ENCODE data around the gene STK31. TPM values are rescaled to one million over a fixed set of nuclear protein-coding genes. Genes with fewer than 3 reads are reported as not detected.
"Not testable (repeated sequence)": the region's sequence is repeated elsewhere in the genome, so short reads cannot be mapped to it uniquely, and the experiment has no call there.

Gene STK31
- total RNA-seq, 2 experiments from 2014 or later, result 0.18 TPM; not detected in 1

DNA sequence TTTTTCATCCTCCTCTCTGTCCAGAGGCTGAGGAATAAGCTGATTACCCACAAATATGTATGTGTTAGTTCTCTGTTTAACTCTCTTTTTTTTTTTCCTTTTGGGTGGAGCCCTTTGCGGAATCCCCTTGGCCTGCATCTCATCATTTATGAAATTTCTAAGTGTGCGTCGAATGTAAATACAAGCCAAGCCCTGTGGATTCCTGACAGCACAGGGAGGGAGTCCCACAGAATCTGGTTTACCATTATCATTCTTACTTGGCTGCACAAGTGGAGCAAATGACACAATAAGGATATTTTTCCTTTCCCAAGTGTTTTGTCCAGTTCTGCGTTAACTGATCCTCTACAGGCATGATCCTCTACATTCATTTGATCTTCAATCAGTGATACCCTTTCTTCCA lies 11.4 kb downstream of the STK31 start:
- POLR2A ChIA-PET, result no interaction called here
- Mint-ChIP-seq H3K36me3 (ENCODE audit: low read depth) (no peaks in the 10 kb centered on the region), H3K27me3 (no peaks in the 10 kb centered on the region), H3K9me3 (no peaks in the 10 kb centered on the region), H3K27ac (no peak overlapping the region), H3K4me1 (no peaks in the 10 kb centered on the region), H3K4me3 (no peak overlapping the region)
- DNase-seq, result no peak
- CTCF ChIA-PET, result no interaction called here

DNA sequence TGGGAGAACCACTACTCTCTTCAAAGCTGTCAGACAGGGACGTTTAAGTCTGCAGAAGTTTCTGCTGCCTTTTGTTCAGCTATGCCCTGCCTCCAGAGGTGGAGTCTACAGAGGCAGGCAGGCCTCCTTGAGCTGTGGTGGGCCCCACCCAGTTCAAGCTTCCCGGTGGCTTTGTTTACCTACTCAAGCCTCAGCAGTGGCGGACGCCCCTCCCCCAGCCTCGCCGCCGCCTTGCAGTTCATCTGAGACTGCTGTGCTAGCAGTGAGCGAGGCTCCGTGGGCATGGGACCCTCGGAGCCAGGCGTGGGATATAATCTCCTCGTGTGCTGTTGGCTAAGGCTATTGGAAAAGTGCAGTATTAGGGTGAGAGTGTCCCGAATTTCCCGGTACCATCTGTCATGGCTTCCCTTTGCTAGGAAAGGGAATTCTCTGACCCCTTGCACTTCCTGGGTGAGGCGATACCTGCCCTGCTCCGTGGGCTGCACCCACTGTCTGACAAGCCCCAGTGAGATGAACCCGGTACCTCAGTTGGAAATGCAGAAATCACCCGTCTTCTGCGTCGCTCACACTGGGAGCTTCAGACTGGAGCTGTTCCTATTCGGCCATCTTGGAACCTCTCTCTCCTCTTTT lies 12.7 kb downstream of the STK31 start:
- CTCF ChIA-PET; H3K9me3 Mint-ChIP-seq; DNase-seq; H3K4me3 Mint-ChIP-seq; H3K27me3 Mint-ChIP-seq; H3K27ac Mint-ChIP-seq; H3K4me1 Mint-ChIP-seq; POLR2A ChIA-PET; H3K36me3 Mint-ChIP-seq (ENCODE audit: low read depth): not testable (repeated sequence)

DNA sequence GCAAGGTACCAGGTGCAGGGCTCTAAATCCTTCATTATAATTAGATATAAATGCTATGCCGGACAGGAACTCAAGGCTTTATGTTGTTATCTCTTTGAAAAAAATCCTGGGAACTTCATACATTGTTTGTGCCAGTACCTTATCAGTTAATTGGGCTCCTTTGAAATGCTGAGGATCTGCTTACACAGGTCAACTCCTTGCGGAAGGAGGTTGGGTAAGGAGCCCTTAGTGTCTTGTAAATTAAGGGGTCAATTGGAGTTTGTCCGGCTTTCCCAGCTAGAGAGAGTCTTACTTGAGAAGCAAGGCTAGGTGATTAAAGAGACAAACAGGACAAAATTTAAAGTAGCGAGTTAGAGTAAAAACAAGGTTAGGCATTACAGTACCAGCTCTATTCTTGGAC lies 14.1 kb downstream of the STK31 start:
- H3K9me3 Mint-ChIP-seq; H3K27me3 Mint-ChIP-seq; H3K27ac Mint-ChIP-seq; DNase-seq; H3K4me1 Mint-ChIP-seq; H3K4me3 Mint-ChIP-seq; H3K36me3 Mint-ChIP-seq (ENCODE audit: low read depth); POLR2A ChIA-PET: not testable (repeated sequence)
- CTCF ChIA-PET, result interaction anchor here (1.3 kb wide), 1 partner anchor 16 kb away, joined by 3 read pairs; no protein-coding TSS in a partner anchor

DNA sequence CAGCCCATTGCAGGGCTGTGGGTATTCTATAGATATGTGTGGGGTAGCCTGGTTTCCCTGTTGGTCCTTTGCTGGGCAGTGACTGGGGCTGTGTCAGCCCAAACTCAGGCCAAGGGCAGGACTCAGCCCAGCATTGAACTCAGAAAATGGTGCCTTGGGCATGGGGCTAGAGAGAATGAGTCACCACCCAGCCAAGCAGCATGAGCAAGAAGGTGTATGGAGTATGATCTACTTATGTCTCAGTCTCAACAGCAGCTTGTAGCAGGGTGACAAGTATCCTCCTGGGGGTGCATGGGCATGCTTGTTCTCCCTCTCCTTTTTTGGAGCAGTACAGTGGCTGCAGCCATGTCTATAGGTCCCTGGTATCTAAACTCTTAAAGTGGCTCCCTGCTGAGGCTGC lies 32.0 kb downstream of the STK31 start:
- Mint-ChIP-seq H3K27me3 (no peaks in the 10 kb centered on the region), H3K4me3 (no peak overlapping the region), H3K4me1 (no peaks in the 10 kb centered on the region), H3K36me3 (ENCODE audit: low read depth) (no peaks in the 10 kb centered on the region), H3K9me3 (peaks cover 15% of the 10 kb centered on the region), H3K27ac (no peak overlapping the region)
- CTCF ChIA-PET, result no interaction called here
- POLR2A ChIA-PET, result no interaction called here
- no peak for DNase-seq

DNA sequence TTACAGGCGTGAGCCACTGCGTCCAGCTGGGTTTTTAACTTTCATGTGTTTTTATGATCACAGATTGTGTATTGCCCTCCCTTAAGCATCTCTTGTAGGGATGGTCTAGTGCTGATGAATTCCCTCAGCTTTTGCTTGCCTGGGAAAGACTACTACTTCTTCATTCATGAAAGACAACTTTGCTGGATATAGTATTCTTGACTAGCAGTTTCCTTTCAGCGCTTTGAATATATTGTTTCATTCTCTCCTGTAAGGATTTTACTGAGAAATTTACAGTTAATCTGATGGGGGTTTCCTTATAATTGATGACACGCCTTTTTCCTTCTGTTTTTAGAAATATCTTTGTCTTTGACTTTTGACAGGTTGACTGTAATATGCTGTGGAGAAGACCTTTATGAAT lies 33.2 kb downstream of the STK31 start:
- DNase-seq, result no peak
- POLR2A ChIA-PET, result no interaction called here

DNA sequence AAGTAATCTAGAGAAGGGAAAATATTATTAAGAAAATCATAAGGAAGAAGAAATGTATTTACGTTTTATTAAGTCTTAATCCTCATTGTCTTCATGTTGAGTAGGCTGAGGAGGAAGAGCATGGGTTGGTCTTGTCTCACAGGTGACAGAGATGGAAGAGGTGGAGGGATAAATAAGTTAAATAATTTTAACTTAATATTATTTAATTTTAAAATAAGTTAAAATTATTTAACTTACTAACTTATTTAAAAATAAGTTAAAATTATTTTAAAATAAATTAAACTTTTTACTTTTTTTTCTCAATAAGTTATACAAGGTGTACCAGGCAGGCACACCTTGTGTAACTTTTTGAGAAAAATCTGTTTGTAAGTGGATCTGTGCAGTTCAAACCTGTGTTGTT lies 36.6 kb downstream of the STK31 start:
- Mint-ChIP-seq H3K36me3 (ENCODE audit: low read depth) (no peaks in the 10 kb centered on the region), H3K4me3 (no peak overlapping the region), H3K27ac (no peak overlapping the region), H3K9me3 (peaks cover 15% of the 10 kb centered on the region), H3K4me1 (no peaks in the 10 kb centered on the region), H3K27me3 (no peaks in the 10 kb centered on the region)
- DNase-seq, result no peak
- CTCF ChIA-PET, result no interaction called here
- POLR2A ChIA-PET, result no interaction called here

More for the DNA sequence above, 33.2 kb downstream of the STK31 start:
- Mint-ChIP-seq H3K27ac (no peak overlapping the region), H3K9me3 (peaks cover 15% of the 10 kb centered on the region), H3K27me3 (no peaks in the 10 kb centered on the region), H3K4me3 (no peak overlapping the region), H3K36me3 (ENCODE audit: low read depth) (no peaks in the 10 kb centered on the region), H3K4me1 (no peaks in the 10 kb centered on the region)
- CTCF ChIA-PET, result no interaction called here

DNA sequence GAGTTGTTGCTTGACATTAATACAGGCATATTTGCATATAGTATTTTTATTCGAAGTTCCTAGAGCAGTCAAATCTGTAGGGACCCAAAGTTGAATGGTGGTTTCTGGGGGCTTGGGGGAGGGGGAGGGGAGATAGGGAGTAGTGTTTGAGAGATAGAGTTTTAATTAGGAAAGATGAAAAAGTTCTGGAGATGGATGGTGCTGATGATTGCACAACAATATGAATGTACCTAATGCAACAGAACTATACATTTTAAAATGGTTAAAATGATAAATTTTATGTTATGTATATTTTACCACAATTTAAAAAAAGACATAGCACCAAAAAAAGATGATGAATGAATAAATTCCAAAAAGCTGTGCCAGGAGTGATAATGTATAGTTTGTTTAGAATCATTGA lies 41.8 kb downstream of the STK31 start:
- Mint-ChIP-seq H3K27me3 (no peaks in the 10 kb centered on the region), H3K36me3 (ENCODE audit: low read depth) (no peaks in the 10 kb centered on the region), H3K27ac (no peak overlapping the region), H3K4me1 (no peaks in the 10 kb centered on the region), H3K4me3 (no peak overlapping the region), H3K9me3 (no peaks in the 10 kb centered on the region)
- POLR2A ChIA-PET, result no interaction called here
- no peak for DNase-seq
- CTCF ChIA-PET, result no interaction called here

DNA sequence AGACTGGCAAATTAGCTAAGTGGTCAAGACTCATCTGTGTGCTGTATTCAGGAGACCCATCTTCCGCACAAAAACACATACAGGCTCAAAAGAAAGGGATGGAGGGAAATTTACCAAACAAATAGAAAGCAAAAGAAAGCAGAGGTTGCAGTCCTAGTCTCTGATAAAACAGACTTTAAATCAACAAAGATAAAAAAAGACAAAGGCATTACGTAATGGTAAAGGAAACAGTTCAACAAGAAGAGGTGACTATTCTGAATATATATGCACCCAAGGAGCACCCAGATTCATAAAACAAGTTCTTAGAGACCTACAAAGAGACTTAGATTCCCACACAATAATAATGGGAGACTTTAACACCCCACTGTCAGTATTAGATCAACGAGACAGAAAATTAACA lies 48.8 kb downstream of the STK31 start:
- DNase-seq; H3K36me3 Mint-ChIP-seq (ENCODE audit: low read depth); H3K4me1 Mint-ChIP-seq; CTCF ChIA-PET; H3K4me3 Mint-ChIP-seq; H3K27ac Mint-ChIP-seq; H3K27me3 Mint-ChIP-seq; H3K9me3 Mint-ChIP-seq; POLR2A ChIA-PET: not testable (repeated sequence)

DNA sequence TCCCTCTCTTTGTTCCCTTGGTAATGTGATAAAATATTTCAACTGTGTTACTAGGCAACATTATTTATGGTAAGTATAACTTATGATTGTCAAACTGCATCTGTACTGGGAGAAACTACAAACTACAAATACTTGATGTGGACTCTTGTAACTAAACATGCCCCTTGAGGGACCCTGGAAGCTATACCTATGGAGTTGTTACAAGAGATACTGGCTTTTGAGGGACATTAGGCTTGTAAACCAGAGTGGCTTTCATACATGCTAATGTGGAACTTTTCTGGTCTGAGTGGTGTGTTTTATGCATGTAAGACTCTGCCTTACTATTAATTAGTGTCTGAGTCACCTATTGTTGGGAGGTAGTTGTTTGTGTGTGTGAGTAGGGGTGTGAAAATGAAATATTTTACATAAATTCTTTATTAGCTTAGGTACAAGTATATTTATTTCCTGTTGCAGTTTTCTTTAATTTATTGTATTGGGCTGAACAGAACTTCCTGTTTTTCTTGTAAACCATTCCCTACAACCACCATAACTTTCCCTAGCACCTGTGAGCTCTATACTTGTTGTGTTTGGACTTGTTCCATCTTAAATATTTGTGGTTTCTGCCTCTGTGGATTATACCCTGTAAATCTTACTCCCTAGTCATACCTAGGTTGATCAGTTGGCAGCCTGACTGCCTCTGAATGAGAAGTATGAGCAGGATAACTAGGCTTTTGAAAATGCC lies 49.8 kb downstream of the STK31 start:
- no peaks in the 10 kb centered on the region for H3K4me1 Mint-ChIP-seq
- H3K9me3 Mint-ChIP-seq, result no peaks in the 10 kb centered on the region
- no peak overlapping the region for H3K27ac Mint-ChIP-seq
- CTCF ChIA-PET, result no interaction called here
- no peaks in the 10 kb centered on the region for H3K36me3 Mint-ChIP-seq (ENCODE audit: low read depth)
- POLR2A ChIA-PET, result no interaction called here
- H3K4me3 Mint-ChIP-seq, result no peak overlapping the region
- H3K27me3 Mint-ChIP-seq, result no peaks in the 10 kb centered on the region
- no peak for DNase-seq

DNA sequence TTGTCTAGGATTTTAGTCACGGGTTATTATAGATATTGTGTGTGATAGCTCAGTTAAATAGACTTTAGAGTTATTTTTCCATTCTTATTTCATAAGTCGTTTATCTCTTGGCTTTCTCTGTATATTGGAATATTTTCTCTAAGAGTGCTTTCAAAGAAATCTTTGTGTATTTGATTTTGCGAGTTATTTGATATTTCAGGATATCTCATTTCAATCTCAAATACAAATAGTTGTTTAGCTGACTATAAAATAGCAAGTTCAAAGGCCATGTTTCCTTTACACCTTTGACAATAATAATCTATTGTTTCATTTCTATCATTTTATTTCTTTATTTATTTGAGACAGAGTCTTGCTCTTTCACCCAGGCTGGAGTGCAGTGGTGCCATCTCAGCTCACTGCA lies 55.9 kb downstream of the STK31 start:
- CTCF ChIA-PET, result no interaction called here
- POLR2A ChIA-PET, result no interaction called here
- Mint-ChIP-seq H3K27me3 (no peaks in the 10 kb centered on the region), H3K36me3 (ENCODE audit: low read depth) (no peaks in the 10 kb centered on the region), H3K27ac (no peak overlapping the region), H3K4me3 (no peak overlapping the region), H3K9me3 (no peaks in the 10 kb centered on the region), H3K4me1 (no peaks in the 10 kb centered on the region)
- no peak for DNase-seq

DNA sequence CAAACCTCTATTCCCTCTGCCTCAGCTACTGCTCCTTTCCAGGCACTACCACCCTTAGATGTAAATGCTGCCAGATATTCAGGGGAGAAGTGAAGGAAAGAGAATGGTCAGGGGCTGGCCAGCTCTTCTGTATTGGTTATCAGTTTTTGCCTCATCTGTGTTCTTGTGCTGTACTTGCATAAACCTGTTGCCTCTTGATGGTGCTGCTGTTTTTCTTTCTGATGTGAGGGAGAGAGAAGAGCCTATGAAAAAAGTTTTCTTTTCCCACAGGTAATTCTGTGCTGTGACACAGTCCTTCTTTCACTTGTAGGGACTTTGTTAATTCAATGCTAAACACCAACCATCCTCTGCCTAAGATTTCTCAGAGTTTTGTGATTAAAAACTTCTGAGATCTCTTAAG lies 57.5 kb downstream of the STK31 start:
- no peak overlapping the region for H3K27ac Mint-ChIP-seq
- ChIA-PET CTCF (interaction anchor here (0.9 kb wide), 1 partner anchor 88 kb away, joined by 3 read pairs; no protein-coding TSS in a partner anchor), POLR2A (no interaction called here)
- no peaks in the 10 kb centered on the region for H3K36me3 Mint-ChIP-seq (ENCODE audit: low read depth)
- no peak for DNase-seq
- H3K27me3 Mint-ChIP-seq, result no peaks in the 10 kb centered on the region
- H3K4me1 Mint-ChIP-seq, result no peaks in the 10 kb centered on the region
- no peaks in the 10 kb centered on the region for H3K9me3 Mint-ChIP-seq
- H3K4me3 Mint-ChIP-seq, result no peak overlapping the region

DNA sequence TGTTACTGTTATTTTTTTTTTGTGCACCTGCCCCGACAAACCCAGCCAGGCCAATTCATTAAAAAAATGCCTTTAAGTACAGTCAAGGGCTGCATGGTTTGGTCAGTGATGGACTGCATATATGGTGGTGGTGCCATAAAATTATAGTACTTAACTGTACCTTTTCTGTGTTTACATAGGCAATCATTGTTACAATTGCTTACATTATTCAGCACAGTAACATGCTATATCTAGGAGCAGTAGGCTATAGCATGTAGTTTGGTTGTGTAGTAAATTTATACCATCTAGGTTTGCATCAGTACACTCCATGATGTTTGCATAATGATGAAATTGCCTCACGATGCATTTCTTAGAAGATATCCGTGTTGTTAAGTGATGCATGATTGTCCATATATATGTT lies 58.0 kb downstream of the STK31 start:
- H3K9me3 Mint-ChIP-seq, result no peaks in the 10 kb centered on the region
- H3K36me3 Mint-ChIP-seq (ENCODE audit: low read depth), result no peaks in the 10 kb centered on the region
- POLR2A ChIA-PET, result no interaction called here
- H3K4me3 Mint-ChIP-seq, result no peak overlapping the region
- no peaks in the 10 kb centered on the region for H3K27me3 Mint-ChIP-seq
- H3K27ac Mint-ChIP-seq, result no peak overlapping the region
- CTCF ChIA-PET, result interaction anchor here (0.9 kb wide), 1 partner anchor 89 kb away, joined by 3 read pairs; no protein-coding TSS in a partner anchor
- no peak for DNase-seq
- H3K4me1 Mint-ChIP-seq, result no peaks in the 10 kb centered on the region

DNA sequence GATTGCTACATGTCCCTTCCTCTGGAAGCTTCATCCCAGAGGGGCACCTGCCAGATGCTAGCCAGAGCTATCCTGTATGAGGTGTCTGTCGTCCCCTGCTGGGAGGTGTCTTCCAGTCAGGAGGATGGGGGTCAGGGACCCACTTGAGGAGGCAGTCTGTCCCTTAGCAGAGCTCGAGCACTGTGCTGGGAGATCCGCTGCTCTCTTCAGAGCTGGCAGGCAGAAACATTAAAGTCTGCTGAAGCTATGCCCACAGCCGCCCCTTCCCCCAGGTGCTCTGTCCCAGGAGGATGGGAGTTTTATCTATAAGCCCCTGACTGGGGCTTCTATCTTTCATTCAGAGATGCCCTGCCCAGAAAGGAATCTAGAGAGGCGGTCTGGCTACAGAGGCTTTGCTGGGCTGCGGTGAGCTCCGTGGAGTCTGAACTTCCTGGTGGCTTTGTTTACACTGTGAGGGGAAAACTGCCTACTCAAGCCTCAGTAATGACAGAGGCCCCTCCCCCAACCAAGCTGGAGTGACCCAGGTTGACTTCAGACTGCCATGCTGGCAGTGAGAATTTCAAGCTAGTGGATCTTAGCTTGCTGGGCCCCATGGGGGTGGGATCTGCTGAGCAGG lies 69.3 kb downstream of the STK31 start:
- CTCF ChIA-PET; H3K36me3 Mint-ChIP-seq (ENCODE audit: low read depth); H3K4me3 Mint-ChIP-seq; POLR2A ChIA-PET; H3K4me1 Mint-ChIP-seq; DNase-seq; H3K9me3 Mint-ChIP-seq; H3K27me3 Mint-ChIP-seq; H3K27ac Mint-ChIP-seq: not testable (repeated sequence)

DNA sequence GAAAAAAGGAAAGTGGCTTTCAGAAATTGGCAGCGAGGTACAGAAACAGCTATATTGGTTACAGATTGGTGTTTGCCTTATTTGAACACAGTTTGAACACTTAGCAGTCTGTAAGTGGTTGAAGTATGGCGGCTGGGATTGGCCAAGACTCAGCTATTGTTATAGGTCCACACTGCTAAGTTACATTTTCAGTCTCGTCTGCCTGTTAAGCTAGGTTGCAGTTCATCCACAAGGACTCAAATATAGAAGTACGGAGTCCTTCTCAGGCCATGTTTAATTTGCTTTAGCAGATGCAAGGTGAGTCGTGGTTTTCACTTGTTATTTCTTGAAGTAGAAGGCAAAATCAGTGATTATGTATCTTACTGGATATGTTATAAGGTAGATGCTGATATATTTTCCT lies 73.1 kb downstream of the STK31 start:
- Mint-ChIP-seq H3K27ac (no peak overlapping the region), H3K4me1 (no peaks in the 10 kb centered on the region), H3K9me3 (no peaks in the 10 kb centered on the region), H3K36me3 (ENCODE audit: low read depth) (no peaks in the 10 kb centered on the region), H3K27me3 (no peaks in the 10 kb centered on the region), H3K4me3 (no peak overlapping the region)
- DNase-seq, result no peak
- ChIA-PET CTCF (no interaction called here), POLR2A (interaction anchor here (0.7 kb wide), 1 partner anchor 507 kb away, joined by 3 read pairs; no protein-coding TSS in a partner anchor)
